T1000 (cell line): ENCODE measurements around the gene GLIS2.

Source experiments
- DNase-seq: peaks from one replicate; lab custom pipeline; 2025; ENCODE audit warnings: mixed read lengths; lab: John Stamatoyannopoulos, UW

Gene GLIS2

GRCh38 chr16:4383591-4384444, 68.0 kb downstream of the GLIS2 start:
- DNase-seq, result no peak

GRCh38 chr16:4384509-4384942, 68.7 kb downstream of the GLIS2 start:
- DNase-seq, result no peak

- no peak for DNase-seq
These were observed 69.4 kb downstream of the GLIS2 start for GRCh38 chr16:4385066-4385788.

- DNase-seq, result no peak
These were observed 70.1 kb downstream of the GLIS2 start for GRCh38 chr16:4385789-4386450.

GRCh38 chr16:4386451-4386805, 70.6 kb downstream of the GLIS2 start:
- no peak for DNase-seq

- DNase-seq, result no peak
These were observed 71.2 kb downstream of the GLIS2 start for GRCh38 chr16:4386951-4387565.

- DNase-seq, result no peak
These were observed 71.9 kb downstream of the GLIS2 start for GRCh38 chr16:4387781-4388180.

GRCh38 chr16:4388271-4389021, 72.6 kb downstream of the GLIS2 start:
- DNase-seq, result peak; percentile 45
